GM21390 (cell line): ENCODE measurements around the gene PLPPR3.

Source experiments
- ATAC-seq: cut with Tn5 transposase; IDR thresholded peaks from one replicate; pipeline ENCODE4 v1.9.1; 2021; ENCODE audit not compliant: unreplicated experiment

The PLPPR3 gene

GRCh38 chr19:810077-810855, 11.5 kb downstream of the PLPPR3 start:
- ATAC-seq = no peak

- ATAC-seq = no peak
These were observed 13.4 kb downstream of the PLPPR3 start for GRCh38 chr19:808423-808775.

GRCh38 chr19:807627-808422, 13.9 kb downstream of the PLPPR3 start:
- no peak for ATAC-seq

DNA sequence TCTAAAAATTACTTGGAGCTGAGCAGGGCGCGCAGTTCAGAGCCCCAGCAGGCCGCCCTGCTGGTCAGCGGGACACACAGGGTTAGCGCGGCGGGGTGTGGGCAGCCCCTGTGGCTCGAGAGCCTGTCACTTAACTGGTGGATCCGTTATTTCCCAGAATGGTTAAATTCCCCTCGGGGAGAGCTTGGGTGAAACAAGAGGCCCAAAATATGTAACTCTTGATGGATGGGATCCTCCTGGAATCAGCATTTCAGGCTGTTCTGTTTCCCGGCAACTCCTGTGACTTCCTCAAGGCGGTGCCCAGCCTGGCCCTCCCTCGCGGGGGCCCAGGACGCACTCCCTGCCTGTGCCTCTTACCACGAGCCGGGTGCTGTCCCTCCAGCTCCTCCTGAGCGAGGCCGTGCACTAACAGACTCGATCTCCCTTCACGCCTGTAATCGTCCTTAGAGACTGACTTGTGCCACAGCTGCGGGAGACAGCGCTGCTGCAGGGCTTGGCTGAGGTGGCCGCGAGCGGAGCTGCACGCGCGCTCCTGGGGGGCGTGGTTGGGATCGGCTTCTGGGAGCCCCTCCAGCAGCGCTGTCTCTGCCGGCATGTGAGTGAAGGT, 14.8 kb downstream of the PLPPR3 start:
- ATAC-seq = no peak

DNA sequence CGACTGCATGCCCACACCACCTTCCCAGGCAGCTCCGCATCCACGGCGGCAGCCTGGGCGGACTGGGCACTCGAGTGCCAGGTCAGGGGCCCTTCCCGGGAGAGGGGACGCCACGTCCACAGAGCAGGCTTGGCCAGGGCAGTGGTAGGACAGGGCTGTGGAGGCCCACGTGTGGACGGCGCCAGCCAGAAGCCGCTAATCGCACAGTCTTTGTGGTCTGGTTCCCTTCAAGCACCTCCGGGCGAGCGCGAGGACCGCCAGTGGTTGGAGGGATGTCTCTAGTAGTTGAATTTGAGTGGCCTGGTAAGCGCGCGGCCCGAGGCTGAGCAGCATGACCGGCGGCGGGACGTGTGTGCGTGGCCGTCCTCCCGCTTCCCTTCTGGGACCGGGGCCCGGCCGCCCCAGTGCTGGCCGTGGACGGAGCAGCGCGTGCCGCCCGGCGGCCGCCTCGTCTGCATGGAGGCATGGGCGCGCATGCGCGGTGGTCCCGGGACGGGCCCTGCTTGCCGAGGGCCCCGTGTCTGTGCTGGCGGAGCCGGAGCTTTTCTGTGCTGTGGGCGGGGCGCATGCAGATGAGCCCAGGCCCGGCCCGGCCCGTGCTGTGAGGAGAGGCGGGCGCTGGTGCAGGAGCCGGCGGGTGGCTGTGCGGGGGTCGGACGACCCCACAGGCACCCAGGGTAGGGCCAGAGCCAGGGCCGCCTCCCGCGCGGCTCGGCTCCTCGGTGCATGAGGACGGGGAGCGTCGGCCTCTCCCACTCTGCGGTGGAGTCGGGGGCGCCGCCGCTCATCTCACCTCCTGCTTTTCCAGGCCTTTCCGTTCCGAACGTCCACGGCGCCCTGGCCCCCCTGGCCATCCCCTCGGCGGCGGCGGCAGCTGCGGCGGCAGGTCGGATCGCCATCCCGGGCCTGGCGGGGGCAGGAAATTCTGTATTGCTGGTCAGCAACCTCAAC, 15.9 kb downstream of the PLPPR3 start:
- ATAC-seq = no peak

DNA sequence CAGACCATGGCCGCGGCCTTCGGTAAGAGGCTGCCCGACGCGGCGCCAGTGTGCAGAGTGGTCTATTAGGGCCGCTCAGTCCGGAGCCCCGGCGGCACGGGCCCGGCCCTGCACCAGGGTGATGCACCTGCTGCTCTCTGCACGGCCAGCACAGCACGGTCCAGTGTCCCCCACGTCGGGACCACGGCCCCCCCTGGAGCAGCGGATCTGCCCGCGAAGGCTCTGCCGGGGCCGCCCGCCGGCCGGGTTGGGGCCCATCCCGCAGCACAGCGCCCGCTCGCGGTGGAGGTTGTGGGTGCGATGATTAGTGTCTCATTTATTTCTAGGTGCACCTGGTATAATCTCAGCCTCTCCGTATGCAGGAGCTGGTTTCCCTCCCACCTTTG, 16.6 kb downstream of the PLPPR3 start:
- ATAC-seq = no peak

DNA sequence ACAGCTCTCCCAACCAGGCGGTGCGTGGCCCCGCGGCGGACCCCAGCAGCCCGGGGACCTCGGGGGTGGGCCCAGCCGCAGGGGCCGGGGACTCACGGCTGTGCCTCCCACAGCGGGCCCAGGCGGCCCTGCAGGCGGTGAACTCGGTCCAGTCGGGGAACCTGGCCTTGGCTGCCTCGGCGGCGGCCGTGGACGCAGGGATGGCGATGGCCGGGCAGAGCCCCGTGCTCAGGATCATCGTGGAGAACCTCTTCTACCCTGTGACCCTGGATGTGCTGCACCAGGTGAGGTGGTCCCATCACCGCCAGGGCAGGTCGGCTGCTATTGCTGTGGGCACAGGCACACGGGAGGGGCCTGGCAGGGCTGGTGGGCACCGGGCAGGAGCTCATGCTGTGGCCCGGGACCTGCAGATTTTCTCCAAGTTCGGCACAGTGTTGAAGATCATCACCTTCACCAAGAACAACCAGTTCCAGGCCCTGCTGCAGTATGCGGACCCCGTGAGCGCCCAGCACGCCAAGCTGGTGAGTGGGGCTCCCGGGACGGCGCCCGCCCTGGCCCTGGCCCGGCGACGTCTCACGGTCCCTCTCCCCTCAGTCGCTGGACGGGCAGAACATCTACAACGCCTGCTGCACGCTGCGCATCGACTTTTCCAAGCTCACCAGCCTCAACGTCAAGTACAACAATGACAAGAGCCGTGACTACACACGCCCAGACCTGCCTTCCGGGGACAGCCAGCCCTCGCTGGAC, 17.2 kb downstream of the PLPPR3 start:
- no peak for ATAC-seq

- ATAC-seq = no peak
These were observed 17.9 kb downstream of the PLPPR3 start for GRCh38 chr19:803686-804418.

GRCh38 chr19:803099-803561, 18.6 kb downstream of the PLPPR3 start:
- ATAC-seq = no peak

DNA sequence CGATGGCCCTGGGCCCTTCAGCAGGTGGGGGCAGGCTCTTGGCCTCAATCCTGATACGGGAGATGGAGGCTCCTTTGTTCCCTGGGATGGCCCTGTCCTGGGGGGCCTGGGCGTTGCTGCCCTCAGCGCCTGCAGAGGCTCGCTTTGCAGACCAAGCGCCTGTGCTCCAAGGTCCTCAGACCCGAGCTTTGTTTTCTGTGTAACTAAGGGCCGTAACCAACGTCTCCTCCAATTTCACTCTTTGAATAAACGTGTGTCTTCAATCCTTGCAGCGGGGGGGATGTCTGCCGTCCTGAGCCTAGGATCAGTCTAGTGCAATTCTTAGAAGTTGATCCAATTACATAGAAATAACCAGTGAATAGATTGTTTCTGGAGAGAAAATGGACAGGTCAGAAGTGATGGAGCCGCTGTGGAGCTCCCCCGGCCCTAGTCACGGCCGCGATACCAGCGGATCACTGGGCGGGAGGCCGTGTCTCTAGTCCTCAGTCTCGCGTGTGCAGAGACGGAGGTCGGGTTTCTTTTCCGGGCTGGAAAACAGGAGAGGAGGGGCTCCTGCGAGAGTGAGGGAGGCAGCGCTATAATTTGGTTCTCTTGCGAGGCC, 19.2 kb downstream of the PLPPR3 start:
- ATAC-seq = no peak

GRCh38 chr19:801861-802497, 19.8 kb downstream of the PLPPR3 start:
- no peak for ATAC-seq

DNA sequence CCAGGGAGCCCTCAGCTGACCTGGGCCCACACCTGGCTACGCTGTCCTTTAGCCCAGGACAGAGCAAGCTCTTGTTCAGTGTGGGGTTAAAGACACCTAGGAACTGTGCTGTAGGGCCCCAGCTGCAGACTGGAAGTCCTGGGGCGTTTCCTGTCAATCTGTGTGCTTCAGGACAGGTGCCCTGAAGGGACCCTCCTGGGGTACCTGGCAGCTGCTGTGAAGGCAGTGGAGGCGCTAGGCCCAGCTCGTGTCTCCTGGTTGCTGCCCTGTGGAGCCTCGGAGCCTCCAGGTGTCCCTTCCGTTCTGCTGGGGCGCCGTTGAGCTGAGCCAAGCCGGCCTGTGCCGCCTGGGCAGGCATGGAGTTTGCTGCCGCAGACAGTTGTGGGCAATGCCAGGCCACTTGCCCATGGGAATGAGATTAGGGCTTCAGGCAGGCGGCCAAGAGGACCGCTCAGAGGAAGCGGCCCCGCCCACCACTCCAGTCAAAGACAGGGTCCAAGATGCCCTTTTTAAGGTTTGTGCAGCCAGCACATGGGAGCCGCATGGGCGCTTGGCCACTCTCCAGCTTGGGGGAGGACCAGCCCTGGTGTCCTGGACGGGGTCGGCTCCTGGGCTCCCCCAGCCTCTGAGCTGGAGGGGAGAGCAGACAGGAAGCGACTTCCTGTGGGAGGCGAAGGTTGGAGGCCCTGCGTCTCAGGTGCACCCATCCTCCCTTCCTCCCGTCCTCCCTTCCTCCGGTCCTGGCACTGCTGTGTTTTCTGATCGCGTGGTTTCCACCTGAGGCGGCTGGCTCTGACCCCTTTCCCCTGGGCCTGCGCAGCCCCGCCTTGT, 20.5 kb downstream of the PLPPR3 start:
- no peak for ATAC-seq

DNA sequence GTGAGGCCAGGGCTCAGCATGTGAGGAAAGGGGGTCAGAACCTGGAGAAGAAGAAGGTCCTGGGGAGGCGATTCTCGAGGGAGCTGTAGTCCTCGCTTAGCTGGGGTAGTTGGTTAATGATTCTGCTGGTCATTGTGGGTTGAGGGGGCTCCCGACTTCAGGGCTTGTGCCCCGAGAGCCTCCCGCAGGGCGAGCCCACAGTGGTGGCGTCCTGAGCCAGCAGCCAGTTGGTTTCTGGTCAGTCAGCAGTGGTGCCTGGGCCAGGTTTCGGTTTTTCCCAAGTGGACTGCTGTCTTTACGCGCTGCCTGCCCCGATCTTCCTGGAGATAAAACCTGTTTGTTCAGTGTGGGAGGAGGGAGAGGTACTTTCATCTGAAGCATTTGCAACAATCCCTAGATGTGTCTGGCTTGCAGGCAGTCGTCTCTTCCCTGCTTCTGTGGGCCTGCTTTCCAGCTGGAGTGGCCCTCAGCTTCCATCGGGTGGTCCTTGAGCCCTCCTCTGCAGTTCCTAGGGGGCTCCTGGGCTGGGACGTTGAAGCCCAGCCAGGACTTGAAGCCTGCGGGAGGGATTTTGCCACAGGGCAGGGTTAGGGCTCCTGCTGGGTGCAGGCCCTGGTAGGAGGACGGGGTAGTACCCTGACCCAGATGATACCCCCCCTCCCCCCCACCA, 21.3 kb downstream of the PLPPR3 start:
- no peak for ATAC-seq

DNA sequence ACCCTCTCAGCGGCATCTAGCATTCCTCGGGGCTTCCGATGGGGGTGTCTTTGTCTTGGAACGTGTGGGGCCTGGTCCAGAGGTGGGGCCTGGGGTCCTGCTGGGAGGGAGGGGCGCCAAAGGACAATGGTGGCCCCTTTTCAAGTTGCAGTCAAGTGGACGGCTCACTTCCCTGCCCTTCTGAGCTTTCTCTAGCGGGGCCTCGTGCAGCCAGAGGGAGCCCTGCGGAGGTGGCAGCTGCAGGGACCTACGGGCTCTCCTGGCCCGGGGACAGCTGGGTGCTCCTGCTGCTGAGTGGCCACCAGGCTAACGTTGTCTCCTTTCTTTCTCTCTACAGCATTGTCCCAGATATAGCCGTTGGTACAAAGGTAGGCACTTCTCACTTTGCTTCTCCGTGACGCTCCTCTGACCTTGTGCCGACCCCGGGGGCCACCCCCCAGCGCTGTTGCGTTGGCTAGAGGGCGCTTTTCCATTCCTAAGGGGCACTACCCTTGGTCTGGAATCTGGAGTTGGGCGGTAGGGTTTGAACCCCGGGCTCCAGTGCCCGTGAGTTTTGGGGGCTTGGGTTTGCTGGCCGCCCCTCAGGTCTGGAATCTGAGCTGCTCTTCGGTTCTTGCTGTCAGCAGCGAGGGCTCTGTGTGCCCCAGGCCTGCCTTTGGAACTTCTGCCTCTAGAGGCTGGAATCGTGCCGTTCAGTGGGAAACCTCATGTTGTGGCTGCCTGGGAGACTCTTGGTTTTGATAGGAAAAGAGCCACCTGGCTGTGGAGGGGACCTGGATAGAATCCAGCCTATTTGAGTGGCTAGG, 22.5 kb downstream of the PLPPR3 start:
- no peak for ATAC-seq

DNA sequence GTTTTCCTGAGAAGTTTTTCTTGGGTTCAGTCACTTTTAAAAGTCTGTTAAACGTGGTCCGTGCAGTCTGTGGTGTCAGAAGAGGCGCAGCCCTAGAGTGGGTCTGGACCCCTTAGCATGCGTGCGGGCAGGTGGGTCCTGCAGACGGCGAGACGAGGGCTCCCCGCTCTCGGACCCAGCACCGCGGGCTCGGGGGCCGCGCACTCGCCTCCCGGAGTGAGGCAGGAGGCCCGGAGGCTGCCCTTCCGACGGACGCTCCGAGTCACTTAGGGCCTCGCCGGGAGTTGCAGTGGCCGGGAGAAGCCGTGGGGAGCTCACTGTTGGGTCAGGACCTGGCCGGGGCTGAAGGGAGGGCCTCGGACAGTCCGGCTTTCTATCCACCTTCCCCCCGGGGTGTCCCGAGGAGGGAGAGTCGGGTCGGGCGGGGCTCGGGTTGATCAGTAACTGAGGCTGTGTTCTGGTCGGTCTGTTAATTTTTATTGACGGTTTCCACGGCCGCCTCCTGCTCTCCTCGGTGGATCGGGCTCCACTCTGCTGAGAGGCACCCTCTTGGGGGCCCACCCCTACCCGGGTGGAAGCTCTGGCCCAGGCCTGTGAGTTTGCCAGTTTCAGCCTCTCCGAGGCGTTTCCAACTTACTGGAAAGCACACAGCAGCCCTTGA, 23.2 kb downstream of the PLPPR3 start:
- no peak for ATAC-seq
